Measurements from ENCODE around the gene DUSP22. TPM values are rescaled to one million over a fixed set of nuclear protein-coding genes. Genes with fewer than 3 reads are reported as not detected.

Gene DUSP22
- total RNA-seq, 1 donor from 2014 or later: 19.7 TPM

- DNase-seq: no peak
Measured at GRCh38 chr6:311679-312220, 19.5 kb downstream of the DUSP22 start.

- DNase-seq: no peak
Measured at GRCh38 chr6:313087-313486, 20.8 kb downstream of the DUSP22 start.

DNA sequence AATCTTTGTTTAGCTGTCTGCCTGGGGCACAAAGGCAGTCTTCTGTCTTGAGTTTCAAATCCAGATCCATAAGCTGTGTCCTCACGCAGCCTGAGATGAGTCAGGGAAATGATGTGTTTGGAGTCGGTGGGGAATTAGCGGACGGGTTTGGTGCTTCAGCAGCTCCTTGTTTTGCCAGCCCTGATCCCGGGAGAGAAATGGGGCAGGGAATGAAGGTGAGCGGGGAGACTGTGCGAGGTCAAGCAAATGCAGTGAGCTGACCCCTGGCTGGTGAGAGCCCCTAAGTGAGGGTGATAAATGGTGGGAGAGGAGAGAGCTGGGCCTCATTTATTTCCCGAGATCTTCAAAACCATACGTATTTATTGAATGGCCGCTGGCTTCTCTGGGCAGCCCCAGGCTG lies 21.6 kb downstream of the DUSP22 start:
- no peak for DNase-seq

DNA sequence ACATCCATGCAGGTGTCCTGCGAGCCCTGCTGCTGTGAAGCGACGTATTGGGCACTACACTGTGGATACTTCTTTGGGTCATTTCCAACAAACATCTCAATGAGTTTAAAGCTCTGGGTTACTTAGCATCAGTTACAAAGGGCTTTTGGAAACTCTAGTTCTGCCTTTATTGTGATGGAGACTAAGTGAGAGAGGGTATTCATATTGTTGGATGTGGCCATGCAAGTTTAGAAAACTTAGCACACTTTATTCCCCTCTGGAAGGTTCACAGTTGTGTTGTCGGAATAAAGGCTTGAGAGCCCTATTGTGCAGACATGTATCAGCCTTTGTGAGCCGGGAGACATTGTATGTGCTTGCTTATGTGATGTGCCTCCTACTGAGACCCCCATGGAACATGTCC lies 22.1 kb downstream of the DUSP22 start:
- DNase-seq: no peak

DNA sequence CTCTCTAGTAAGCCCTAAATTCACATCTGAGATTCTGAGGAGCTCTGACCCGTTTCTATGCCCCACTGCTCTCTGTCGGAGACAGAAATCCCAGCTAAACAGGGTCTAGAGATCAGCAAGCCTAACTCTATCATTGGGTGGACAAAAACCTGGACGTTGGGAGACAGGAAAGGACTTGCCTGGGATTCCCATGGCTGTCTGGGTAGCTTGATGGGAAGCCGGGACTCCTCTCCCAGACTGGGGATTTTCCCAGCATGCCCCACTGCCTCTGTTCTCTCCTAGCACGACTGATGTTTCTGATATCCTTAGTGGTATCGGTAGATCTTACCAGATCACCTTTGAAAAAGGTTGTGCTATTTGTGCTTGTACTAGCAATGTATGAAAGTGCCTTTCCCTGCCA lies 22.9 kb downstream of the DUSP22 start:
- DNase-seq: no peak

GRCh38 chr6:315921-316752 lies 23.9 kb downstream of the DUSP22 start:
- no peak for DNase-seq

GRCh38 chr6:316753-317038 lies 24.4 kb downstream of the DUSP22 start:
- DNase-seq: no peak

DNA sequence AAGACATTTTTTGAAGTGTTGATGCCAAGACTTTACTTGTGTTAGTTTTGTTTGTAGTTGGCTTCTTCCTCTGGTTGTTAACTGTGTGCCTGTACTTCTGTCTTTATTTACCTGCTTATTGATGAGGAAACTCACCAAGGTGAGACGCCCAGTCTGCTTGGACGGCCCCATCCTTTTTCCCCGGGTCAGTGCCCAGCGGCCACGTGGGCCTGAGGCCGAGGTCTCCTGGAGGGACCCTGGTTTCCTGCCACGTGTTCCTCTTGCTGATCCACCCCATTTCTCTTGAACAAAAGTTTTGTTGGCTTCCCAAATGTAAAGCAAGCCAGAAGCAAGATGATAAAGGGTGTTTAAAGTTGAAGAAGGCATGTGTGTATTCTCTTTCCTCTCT lies 24.8 kb downstream of the DUSP22 start:
- no peak for DNase-seq

DNA sequence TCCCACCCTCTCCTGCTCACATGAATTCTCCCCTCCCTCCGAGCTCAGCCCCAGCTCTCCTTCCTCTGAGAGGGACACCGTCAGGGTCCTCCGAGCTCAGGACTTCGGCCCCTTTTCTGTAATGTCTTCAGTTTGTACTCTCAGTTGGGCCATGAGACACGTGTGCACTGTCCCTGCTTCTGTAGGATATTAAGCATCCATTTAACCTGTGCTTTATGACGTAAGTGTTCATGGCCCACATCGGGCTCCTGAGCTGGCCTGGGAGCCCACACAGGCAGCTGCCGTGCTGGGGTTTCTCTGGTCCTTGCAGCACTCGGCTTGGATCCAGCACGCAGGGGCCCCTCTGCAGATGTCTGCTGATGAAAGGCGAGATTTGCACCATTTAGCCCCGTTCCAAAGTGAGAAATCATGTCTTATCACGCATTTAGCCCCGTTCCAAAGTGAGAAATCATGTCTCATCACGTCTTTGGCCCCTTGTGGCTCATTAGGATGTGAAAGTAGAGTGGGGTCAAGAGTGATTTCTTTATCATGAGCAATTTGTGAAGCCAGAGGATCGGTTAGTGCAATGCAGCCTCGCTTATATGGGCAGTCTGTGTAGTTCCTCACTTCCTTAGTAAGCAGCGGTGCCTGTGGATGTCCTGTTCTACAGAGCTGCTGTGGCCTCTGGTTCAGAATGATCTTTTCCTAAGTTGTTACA lies 25.3 kb downstream of the DUSP22 start:
- no peak for DNase-seq

DNA sequence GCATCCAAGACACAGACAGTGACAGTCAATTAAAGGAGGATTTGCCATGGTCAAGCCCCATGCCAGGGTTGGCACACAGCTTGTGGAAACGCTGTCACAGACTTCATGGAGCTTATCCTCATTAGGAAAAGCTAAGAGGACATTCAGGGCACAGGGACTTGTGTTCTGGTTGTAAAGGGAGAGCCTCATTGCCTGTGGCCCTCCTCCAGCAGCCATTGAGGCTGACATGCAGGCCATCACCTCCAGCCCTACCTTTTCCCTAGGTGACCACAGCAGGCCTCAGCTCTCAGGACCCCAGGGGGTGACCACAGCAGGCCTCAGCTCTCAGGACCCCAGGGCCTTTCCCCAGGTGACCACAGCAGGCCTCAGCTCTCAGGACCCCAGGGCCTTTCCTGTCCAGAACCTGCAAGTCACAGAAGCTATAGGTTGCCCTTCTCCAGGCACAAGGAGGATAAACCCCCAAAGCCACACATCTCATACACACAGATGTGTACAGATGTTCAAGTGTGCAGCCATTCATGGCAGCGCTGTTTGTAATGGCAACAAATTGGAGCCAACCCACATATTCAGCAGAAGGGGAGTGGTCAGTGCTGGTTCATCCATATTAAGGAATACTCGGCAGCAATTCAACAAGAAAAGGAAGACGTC lies 26.1 kb downstream of the DUSP22 start:
- no peak for DNase-seq

- no peak for DNase-seq
Measured at GRCh38 chr6:319177-320131, 27.2 kb downstream of the DUSP22 start.

DNA sequence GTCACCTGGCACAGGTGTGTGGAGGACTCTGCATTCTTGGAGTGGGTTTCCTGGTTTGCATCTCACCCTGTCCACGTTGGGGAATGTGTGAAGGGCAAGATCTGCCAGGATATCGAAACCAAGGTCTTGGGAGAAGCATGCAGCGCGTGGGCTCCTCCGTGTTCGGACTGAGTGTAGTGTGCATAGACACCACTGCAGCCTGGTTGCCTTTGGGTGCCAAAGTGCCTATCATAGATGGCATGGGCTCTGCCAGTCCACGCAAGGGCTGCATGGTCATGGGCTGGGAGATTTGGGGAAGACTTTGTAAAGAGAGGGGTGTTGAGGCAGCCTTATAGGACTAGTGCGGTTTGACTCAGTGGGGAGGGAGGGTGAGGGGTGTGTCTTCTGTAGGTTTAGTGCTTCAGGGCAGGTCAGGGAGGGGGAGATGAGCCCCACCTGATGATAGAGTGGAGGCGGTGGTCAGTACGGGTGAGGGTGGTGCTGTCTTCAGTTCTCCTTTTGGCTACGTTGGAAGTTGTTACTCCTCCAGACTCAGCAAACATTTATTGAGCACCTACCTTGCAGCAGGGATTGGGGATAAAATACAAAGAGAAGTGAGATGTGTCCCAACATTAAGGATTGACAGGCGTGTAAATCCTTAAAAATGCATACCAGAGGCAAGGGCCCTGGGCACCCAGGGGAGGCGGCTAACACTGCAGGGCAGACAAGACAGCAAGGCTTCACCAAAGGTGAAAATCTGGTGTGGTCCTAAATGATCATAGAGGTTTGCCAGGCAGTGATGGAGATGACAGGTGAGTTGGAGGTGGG lies 28.3 kb downstream of the DUSP22 start:
- no peak for DNase-seq

DNA sequence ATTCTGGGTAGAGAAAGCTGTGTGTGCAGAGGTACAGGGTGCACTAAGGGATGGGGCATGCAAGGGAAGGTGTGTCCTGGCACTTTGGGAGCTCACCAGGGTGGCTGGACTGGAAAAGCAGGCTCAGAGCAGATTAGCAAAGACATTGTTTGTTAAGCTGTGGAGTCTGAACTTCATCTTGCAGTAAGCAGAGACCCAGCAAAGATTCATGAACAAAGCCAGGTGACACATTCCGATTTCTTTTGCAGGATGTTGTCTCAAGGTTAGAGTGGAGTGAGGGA lies 28.8 kb downstream of the DUSP22 start:
- no peak for DNase-seq

DNA sequence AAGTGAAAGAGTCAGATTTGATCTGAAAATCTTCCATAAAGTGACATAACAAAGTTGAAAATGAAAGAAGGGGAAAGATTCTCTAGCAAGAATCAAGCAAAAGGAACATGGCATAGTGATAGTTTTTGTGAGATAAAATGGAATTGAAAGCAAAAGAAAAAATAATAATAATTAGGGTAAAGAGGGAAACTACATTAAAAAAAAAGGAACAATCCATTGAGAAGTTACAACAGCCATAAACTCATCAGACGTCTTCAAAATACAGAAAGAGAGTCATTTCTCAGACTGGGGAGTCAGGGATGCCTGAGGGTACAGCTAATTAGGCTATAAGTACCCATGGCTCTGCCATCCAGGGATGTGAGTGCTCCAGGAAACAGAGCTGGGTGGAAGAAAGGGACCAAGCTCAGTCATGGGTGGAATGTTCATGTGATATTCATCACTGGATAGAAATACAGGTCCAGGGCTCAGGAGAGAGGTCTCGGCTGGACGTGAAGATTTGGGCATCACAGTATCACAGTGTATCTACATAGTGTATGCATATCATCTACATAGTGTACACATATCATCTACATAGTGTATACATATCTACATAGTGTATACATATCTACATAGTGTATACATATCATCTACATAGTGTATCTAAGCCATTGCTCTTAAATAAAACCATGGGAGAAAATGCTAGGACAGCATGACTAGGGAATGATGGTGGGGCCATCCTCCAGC lies 29.4 kb downstream of the DUSP22 start:
- DNase-seq: no peak

DNA sequence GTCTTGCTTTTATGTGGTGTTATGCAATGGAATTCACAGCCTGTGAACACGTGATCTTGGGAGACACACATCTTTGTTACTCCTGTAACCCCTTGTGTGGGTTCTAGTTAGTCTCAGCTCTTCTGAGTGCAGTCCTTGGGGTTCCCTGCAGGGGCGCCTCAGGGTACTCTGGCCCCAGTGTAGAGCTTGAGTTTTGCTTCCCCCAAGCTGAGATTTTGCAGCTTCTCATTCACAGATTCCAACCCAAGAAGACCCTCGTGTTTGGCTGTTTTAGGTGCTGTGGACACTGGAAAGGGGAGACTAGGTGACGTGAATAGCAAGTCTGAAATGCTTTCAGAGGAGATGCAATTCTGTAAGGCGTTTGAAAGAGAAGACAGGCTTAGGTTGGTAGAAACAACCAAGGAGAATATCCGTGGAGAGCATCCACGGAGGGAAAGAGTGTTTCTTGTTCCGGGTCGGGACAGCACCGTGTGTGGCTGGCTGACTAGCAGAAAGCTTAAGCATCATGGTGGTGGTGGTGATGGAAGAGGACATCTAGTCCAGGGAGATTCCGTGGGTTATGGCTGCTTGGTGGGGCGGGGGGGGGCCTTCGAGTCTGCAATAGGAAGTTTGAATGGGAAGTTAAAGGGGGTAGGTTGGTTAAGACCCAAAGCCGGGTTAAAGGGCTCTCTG lies 30.1 kb downstream of the DUSP22 start:
- no peak for DNase-seq

GRCh38 chr6:322940-323729 lies 30.8 kb downstream of the DUSP22 start:
- no peak for DNase-seq

DNA sequence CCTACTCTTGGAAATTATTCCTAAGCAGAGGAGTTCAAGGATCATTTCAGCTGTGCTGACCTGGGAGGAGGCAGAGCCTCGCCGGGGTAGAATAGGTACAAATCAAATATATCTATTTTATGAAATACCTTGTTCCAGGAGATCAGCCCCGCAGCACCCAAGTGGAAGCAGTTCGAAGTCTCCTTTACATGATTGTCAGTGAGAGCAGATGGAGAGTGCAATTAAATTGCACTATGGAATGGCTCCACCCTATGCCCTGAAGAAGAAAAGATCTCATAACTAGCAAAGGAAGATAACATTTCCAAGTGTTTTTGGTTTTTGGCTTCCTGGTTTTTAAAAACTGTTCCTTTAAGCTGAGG lies 31.4 kb downstream of the DUSP22 start:
- no peak for DNase-seq

- DNase-seq: no peak
Measured at GRCh38 chr6:324116-324728, 31.9 kb downstream of the DUSP22 start.

DNA sequence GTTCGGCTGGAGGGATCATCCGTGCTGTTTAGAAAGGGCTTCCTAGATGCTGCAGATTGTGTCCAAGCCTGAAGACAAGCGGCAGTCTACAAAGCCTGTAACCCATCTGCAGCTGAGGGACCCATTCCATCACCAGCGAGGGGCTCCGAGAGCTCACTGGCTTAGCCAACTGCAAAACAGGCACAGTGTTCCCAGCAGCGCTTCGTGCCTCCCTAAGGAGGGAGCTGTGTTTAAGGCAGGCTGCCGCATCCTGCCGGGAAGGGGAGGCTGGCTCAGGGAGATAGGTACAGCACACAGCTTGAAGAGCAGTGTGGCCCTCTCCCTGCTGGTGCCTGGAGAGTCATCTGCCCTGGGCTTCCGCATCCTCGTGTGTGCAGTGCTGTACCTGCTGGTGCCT lies 32.4 kb downstream of the DUSP22 start:
- no peak for DNase-seq

Data from skin of body (tissue), 2 donors.